ENCODE data around the gene MPC2.
"Not testable (repeated sequence)": the region's sequence is repeated elsewhere in the genome, so short reads cannot be mapped to it uniquely, and the experiment has no call there.

Gene MPC2

DNA sequence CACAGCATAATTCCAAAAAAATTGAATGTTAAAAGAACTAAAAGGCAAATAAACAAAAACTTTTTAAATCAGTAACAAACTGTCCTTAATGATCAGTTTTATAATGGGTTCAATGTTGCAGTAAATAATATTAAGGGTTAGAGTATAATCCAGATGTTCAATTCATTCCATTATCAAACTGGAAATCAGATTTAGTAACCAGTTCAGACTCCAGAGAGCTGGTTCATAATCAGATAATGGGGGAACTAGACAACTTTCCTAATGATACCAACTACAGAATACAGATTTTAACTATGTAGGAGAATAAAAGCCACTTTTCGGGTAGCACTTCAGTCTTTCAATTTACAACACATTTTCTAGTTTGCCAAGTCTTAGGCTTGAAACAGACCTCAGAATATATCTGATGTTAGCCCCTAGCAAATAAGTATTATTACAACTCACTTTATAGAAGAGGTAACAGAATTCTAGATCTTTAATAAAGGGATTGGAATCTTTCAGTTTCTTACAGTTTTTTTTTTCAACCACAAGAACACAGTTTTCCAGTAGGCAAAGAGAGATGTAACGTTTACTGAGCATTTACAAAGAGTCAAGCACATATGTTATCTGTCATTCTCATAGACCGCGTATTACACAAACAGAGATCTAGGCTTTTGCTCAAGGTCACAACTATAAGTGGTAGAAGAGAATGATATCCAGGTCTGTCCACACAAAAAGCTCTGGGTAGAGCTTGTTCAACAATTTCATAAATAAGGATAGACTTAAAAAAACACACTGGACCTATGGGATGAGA is 2.3 kb downstream of the MPC2 start:
- DNase-seq = peak in 1 of 2 experiments; percentile 35

DNA sequence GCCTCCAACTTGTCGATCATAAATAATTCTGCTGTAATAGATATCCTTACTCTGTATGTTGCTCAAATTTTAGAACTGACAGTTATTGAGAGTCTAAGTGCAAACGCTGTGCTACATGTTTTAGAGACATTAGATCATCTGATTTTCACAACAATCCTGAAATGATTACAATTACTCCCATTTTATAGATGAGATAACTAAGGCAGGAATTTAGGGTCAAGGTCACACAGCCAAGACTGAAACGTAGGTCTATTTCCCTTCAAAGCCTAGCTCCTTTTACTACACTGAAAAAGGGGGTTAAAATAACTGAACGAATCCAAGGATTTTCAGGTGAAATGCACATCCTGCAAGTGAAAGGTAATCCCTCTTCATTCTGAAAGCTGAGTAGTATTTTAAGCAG is 3.1 kb downstream of the MPC2 start:
- no peak for DNase-seq

- DNase-seq = no peak
These were observed 7.1 kb downstream of the MPC2 start for GRCh38 chr1:167929725-167930124.

- not testable (repeated sequence) for DNase-seq
These were observed 8.0 kb downstream of the MPC2 start for GRCh38 chr1:167928919-167929318.

DNA sequence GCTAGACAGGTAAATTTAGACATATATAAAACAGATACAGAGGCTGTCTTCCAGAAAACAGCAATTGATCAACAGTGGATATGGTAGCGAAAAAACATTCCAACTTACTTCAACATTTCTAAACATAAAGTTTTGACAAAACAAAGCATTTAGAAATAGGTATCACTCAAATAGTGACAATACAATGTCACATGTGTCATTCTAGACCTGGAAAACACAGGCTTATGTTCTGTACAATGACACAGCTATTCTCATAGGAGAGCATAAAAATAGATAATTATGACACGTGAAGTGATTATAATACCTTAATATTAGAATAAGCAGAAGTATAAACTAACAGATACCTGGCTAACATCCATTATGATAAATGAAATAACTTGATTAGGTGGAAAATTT is 8.4 kb downstream of the MPC2 start:
- no peak for DNase-seq

GRCh38 chr1:167927046-167927754 is 9.7 kb downstream of the MPC2 start:
- DNase-seq = no peak

- DNase-seq = no peak
These were observed 10.3 kb downstream of the MPC2 start for GRCh38 chr1:167926486-167926997.

DNA sequence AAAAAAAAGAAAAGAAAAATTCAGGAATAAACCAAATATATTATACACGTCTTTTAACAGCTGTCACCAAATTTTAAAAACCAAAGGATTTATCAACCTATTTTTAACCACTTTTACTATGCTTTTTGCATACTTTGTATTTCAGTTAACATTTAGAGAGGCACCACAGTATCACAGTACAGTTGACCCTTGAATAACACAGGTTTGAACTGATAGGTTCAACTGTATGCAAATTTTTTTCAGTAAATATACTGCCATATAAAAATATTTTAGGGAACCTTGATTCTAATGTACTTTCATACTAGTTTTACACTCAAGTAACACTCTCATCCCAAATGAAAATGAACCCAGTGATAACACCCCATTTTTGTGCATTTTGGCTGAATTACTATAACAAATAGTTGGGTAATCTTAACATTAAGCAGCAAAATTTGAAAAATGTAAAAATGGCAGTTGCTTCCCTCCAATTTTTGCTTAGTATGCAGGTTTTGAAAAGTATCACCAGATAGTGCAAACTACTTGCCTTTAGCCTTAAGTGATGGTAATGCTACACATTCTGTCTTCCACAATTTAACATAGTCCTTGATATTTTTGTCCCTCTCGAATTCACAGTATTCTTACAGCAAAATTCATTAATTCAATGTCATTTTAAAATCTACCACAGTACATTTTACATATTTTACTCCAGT is 12.2 kb downstream of the MPC2 start:
- no peak for DNase-seq

DNA sequence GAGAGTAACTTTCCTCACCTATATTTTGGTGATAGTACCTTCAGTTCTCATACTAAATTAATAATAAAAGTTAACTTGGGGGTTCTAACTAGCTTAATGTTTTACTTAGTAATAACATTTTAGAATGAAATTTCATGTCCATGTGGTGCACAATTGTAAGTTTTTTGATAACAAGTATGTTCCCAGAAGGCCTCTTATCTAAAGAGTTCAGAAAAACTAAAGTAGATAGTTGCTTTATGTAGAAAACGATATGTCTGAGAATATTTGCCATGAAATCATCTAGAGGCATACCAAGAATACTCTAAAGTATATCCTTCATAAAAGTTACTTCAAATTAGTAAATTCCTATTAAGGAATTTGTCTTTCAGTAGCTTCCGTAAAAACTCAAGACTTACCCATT is 12.8 kb downstream of the MPC2 start:
- no peak for DNase-seq

DNA sequence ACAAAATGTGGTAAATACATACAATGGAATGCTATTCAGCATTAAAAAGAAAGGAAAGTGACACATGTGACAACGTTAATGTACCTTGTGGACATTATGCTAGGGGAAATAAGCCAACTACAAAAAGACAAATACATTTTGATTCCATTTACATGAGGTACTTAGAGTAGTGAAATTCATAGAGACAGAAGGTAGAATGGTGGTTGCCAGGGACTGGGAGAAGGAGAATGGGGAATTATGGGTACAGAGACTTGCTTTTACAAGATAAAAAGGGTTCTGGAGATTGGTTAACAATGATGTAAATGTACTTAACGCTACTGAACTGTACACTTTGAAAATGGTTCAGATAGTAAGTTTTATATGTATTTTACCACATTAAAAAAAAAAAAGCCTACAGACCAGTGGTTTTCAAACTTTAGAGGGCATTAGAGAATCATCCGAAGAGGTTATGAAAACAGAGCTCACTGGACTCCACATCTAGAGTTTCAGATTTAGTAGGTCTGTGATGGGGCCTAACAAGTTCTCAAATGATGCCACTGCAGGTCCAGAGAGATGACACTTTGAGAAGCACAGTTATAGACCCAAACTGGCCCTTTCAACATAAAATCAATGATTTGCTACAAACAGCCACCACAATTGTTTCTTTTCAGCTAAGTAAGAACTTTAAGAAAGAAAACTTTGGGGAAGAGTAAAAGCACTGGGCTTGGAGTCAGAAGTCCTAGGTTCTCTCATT is 13.4 kb downstream of the MPC2 start:
- DNase-seq = no peak

- DNase-seq = no peak
These were observed 14.2 kb downstream of the MPC2 start for GRCh38 chr1:167922611-167923074.

- no peak for DNase-seq
These were observed 14.8 kb downstream of the MPC2 start for GRCh38 chr1:167922023-167922422.

- DNase-seq = no peak
These were observed 19.9 kb downstream of the MPC2 start for GRCh38 chr1:167916766-167917511.

DNA sequence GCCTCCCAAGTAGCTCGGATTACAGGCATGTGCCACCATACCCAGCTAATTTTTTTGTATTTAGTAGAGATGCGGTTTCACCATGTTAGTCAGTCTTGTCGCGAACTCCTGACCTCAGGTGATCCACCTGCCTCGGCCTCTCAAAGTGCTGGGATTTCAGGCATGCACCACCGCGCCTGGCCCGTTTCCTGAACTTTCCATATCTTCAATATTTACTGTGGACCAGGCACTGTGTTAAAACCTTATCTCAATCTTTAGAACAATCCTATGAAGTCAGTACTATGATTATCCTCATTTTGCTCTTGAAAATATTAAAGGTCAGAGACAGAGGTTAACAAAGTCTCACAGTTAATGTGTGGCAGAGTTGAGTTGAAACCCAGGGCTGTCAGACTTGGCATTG is 21.3 kb downstream of the MPC2 start:
- no peak for DNase-seq

- DNase-seq = no peak
These were observed 22.9 kb downstream of the MPC2 start, which contains the start of gene ADCY10 for GRCh38 chr1:167913895-167914496. TSS of gene ADCY10 (minus strand) at chr1:167914134. CDS start at chr1:167905140, 8,994 bp downstream.

- no peak for DNase-seq
These were observed 24.6 kb downstream of the MPC2 start for GRCh38 chr1:167912294-167912693.

GRCh38 chr1:167911413-167911812 is 25.5 kb downstream of the MPC2 start:
- DNase-seq = no peak

DNA sequence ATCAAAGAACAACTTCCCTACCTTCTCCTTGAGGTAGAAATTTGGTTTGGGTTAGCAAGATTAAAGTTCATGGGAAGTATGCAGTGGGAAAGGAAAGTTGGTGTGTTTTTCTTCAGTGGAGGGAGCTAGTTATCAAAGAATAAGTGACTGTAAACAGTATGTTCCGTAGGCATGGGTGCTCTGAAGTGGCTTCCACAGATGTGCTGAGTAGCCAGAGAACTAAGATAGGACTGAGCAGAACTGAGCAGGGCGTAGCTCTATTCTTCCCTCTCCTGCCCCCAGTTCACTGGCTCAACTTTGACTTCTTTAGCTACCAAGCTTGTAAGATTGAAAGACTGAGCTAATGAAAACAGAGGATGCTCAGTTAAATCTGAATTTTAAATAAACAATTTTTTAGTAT is 26.3 kb downstream of the MPC2 start:
- DNase-seq = no peak

GRCh38 chr1:167909691-167910180 is 27.1 kb downstream of the MPC2 start:
- no peak for DNase-seq

GRCh38 chr1:167905671-167906070 is 31.2 kb downstream of the MPC2 start:
- no peak for DNase-seq

DNA sequence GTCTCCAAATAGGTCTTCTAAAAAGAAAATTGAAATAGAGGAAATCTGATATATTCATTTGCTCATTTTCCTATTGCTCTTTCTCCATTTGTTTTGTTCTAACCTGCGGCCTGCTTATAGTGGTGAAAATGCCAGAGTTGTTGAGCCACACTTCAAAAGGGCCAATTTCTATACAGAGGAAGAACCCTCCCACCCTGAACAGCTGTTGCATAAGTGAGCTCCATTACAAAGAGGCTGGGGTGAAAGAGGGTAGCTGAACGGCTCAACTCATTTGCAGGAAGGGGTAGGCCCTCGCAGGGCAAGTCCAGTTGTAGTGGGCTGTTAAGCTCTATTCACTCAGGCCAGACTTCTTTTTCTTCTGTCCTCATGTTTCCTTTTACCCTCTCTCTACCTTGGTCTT is 31.7 kb downstream of the MPC2 start:
- peak; percentile 10 to 63 for DNase-seq

Data from NCI-H524 (cell line).